ENCODE measurements around the gene LACTBL1.
"Not testable (repeated sequence)": the region's sequence is repeated elsewhere in the genome, so short reads cannot be mapped to it uniquely, and the experiment has no call there.

Gene LACTBL1

DNA sequence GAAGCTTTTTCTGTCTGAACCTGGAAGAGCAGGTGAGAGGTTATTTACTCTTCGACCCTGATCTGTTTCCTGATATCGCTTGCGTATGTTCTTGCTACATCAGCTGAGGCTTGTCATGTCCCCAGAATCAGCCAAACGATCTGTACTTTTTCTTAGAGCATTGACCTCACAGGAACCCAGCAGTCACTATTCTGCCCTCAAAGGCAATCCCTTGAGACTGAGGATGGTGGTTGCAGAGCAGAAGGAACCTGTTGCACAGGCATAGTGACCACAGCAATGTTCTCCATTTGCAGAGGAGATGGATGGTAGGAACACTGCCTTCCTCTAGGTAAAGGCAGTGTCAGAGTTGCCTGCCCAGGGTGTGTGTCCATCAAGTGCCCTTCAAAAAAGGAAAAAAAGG is 11.3 kb upstream of the LACTBL1 start:
- TF ChIP-seq, protein P1, sequence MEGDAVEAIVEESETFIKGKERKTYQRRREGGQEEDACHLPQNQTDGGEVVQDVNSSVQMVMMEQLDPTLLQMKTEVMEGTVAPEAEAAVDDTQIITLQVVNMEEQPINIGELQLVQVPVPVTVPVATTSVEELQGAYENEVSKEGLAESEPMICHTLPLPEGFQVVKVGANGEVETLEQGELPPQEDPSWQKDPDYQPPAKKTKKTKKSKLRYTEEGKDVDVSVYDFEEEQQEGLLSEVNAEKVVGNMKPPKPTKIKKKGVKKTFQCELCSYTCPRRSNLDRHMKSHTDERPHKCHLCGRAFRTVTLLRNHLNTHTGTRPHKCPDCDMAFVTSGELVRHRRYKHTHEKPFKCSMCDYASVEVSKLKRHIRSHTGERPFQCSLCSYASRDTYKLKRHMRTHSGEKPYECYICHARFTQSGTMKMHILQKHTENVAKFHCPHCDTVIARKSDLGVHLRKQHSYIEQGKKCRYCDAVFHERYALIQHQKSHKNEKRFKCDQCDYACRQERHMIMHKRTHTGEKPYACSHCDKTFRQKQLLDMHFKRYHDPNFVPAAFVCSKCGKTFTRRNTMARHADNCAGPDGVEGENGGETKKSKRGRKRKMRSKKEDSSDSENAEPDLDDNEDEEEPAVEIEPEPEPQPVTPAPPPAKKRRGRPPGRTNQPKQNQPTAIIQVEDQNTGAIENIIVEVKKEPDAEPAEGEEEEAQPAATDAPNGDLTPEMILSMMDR (conservative IDR thresholded peaks at IDR 0.05; ENCODE audit: low read depth, low read length), result no peak
- DNase-seq (ENCODE audit: low read depth), result no peak
- no peak overlapping the region for H3K4me3 ChIP-seq (ENCODE audit: low read depth, low read length)

DNA sequence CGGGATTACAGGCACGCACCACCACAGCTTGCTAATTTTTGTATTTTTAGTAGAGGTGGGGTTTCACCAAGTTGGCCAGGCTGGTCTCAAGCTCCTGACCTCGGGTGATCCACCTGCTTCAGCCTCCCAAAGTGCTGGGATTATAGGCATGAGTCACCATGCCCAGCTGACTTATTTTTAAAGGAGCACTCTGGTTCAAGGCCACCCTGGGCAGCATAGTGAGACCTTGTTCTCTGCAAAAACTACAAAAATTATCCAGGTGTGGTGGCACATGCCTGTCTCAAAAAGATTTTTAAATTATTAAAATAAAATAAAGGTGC is 7.8 kb upstream of the LACTBL1 start:
- not testable (repeated sequence) for DNase-seq (ENCODE audit: low read depth); H3K4me3 ChIP-seq (ENCODE audit: low read depth, low read length)

DNA sequence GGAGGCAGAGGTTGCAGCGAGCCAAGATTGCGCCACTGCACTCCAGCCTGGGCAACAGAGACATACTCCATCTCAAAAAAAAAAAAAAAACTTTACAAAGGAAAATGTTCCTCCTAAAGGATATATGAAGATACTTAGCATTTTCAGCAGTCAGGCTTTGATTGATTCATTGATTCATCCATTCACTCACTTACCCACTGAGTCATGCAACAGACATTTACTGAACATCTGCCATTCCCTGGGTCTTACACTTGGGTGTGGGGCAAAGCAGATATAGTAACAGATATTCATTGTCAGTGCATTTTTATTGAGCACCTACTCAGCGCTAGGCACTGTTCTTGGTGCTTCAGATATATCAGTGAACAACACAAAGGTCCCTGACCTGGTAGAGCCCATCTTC is 5.6 kb upstream of the LACTBL1 start:
- no peak overlapping the region for H3K4me3 ChIP-seq (ENCODE audit: low read depth, low read length)
- DNase-seq (ENCODE audit: low read depth), result peak; percentile 38
- TF ChIP-seq, protein P1 (conservative IDR thresholded peaks at IDR 0.05; ENCODE audit: low read depth, low read length), result no peak

DNA sequence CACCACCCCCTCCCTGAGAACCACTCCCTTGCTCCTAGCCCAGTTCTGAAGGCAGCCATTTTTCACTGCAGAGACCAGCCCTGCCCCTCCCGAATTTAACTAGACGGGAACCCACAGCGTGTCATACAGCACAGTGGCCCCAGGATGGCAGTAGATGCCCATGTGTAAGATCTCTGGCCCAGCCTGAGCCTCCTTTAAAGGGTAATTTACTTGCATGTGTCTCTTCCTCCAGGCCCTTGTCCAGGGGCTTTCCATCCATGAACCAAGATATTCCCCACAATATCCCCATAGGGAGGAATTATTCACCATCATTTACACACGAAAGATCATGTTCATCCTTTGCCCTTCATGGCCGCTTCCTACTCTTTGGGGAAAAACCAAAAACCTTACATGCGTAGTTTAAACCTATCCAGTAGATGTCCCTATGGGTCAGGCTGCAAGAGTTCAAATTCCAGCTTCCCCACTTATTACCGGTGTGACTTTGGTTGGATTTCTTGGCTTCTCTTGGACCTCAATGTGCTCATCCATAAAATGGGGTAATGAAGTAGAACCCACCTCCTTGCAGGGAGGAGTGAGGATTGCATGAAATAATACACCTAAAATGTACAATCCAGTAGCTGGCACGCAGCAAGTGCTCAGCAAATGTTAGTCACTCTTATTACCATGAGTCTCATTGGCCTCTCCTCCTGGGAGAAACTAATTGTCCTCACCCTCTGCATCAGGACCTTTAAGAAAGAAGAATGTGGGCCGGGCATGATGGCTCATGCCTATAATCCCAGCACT is 4.0 kb upstream of the LACTBL1 start:
- TF ChIP-seq, protein P1 (conservative IDR thresholded peaks at IDR 0.05; ENCODE audit: low read depth, low read length), result peak; percentile 84
- peak; percentile 93 for DNase-seq (ENCODE audit: low read depth)
- H3K4me3 ChIP-seq (ENCODE audit: low read depth, low read length), result no peak overlapping the region

DNA sequence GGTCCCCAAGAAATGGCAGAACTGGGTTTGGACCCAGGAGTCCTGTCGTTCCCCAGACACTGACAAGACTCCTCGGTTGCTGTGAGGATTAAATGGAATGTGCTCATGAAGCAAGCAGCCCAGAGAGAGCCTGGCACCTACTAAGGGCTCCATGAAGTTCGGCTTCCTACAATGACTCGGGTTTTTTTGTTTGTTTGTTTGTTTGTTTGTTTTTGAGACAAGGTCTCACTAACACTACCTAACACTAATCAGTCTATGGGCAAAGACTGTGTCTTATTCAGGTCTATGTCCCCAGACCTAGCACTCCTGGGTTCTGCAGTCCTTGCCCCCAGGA is 3.4 kb upstream of the LACTBL1 start:
- TF ChIP-seq, protein P1 (conservative IDR thresholded peaks at IDR 0.05; ENCODE audit: low read depth, low read length), result no peak
- H3K4me3 ChIP-seq (ENCODE audit: low read depth, low read length), result no peak overlapping the region
- no peak for DNase-seq (ENCODE audit: low read depth)

DNA sequence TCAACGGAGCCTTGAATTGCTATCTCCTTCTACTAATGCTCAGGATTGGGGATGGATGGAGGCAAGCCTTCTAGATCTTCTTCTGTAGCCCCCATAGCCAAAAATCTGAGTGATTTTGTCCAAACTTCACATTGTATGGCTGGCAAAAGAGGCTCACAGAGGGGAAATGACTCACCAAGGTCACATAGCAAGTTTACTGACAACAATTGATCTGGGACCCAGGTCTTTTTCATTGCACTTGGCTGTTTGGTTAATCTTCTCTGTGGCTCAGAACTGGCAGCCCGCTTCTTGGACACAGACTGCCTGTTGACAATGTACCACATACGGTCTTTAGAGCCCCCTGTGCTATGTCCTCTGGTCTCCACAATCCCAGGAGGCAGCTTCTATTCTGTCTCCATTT is 3.0 kb upstream of the LACTBL1 start:
- no peak overlapping the region for H3K4me3 ChIP-seq (ENCODE audit: low read depth, low read length)
- no peak for DNase-seq (ENCODE audit: low read depth)
- TF ChIP-seq, protein P1 (conservative IDR thresholded peaks at IDR 0.05; ENCODE audit: low read depth, low read length), result no peak

DNA sequence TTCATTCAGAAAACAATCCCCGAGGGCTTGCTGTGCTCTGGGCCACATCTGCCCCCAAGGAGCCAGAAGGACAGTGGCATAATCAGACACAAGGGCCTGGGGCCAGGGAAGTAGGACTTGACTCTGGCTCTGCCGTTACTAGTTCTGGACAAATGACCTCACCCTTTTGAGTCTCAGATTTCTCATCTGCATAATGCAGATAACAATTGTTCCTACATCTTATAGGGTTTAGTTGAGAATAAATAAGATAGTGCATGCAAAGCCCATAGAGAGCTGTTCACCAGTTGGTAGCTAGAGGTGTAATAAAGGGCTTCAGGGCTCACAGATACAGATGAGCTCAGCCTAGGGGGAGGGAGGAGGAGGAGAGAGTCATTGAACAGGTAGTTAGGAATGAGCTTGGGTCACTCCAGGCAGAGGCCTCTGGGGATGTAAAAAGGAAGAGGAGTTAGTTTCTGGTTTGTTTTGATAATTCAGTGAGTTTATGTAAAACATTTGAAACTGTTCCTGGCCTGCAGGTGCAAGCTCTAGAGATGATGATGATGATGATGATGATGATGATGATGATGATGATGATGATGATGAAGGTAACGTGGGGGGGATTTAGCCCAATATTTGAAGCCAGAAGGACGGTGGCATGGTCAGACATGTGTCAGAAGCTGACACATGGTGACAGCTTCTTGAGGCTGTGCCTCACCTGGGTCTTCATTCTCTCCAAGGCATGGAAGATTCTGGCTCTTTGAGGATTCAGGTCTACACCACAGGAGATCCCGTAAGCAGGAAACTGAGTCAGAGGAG is 858 bp downstream of the LACTBL1 start:
- TF ChIP-seq, protein P1 (conservative IDR thresholded peaks at IDR 0.05; ENCODE audit: low read depth, low read length), result no peak
- no peak overlapping the region for H3K4me3 ChIP-seq (ENCODE audit: low read depth, low read length)
- DNase-seq (ENCODE audit: low read depth), result peak; percentile 35
